H1 (cell line): ENCODE results near the gene DHCR24. TPM values are rescaled to one million over a fixed set of nuclear protein-coding genes. Genes with fewer than 3 reads are reported as not detected.

Experiments
- CTCF ChIA-PET: fragments of 300-600 bp; sonication (Branson Sonifier 250); formaldehyde crosslinking; loops from one replicate; lab custom pipeline; 2021; ENCODE audit not compliant: partially characterized antibody; lab: Charles Lee
- POLR2A ChIA-PET: fragments of 300-600 bp; sonication (Branson Sonifier 250); formaldehyde crosslinking; loops from one replicate; lab custom pipeline; 2021; ENCODE audit warnings: inconsistent platforms; ENCODE audit not compliant: partially characterized antibody; lab: Charles Lee
- DNase-seq, 2 experiments: peaks; one replicate each; pipeline versions ENCODE4 v3.0.0 to v3.0.0-alpha.2; 2010 to 2022; ENCODE audit warnings: low spot score in 2 of 2, low read depth in 1 of 2, mixed read lengths in 1 of 2
- FAIRE-seq: peaks from 2 replicates; lab custom pipeline; 2011; peaks lifted over from hg19 to GRCh38; lab: Jason Lieb, UNC
- H2AFZ ChIP-seq: 2 replicates; pipeline ENCODE4 v1.8.1; 2012; ENCODE audit warnings: low read length, inconsistent platforms
- H2AK5ac ChIP-seq: 2 replicates; pipeline ENCODE4 v1.6.1; 2013; ENCODE audit warnings: low read depth, low read length
- H2BK120ac ChIP-seq: replicated peaks from 2 replicates; pipeline ENCODE3; 2013; ENCODE audit warnings: low read depth, low read length, inconsistent platforms
- H2BK12ac ChIP-seq: 2 replicates; pipeline ENCODE4 v1.6.1; 2013; ENCODE audit warnings: low read depth, low read length
- H2BK15ac ChIP-seq: 2 replicates; pipeline ENCODE4 v1.6.1; 2013; ENCODE audit warnings: low read length
- H2BK20ac ChIP-seq: 2 replicates; pipeline ENCODE4 v1.6.1; 2013; ENCODE audit warnings: low read length
- H2BK5ac ChIP-seq: 2 replicates; pipeline ENCODE4 v1.6.1; 2013; ENCODE audit warnings: low read depth, low read length
- H3K14ac ChIP-seq: 2 replicates; pipeline ENCODE4 v1.6.1; 2013; ENCODE audit warnings: inconsistent platforms; ENCODE audit not compliant: insufficient read length
- H3K18ac ChIP-seq: 2 replicates; pipeline ENCODE4 v1.6.1; 2013; ENCODE audit warnings: low read length; ENCODE audit errors: extremely low read depth
- H3K23ac ChIP-seq: 2 replicates; pipeline ENCODE4 v1.6.1; 2013; ENCODE audit warnings: inconsistent platforms; ENCODE audit not compliant: insufficient read length
- H3K23me2 ChIP-seq: 2 replicates; pipeline ENCODE4 v1.6.1; 2013; ENCODE audit warnings: low read depth, low read length
- H3K27ac ChIP-seq: 2 replicates; pipeline ENCODE4 v1.6.1; 2011; ENCODE audit warnings: low read depth, low read length, inconsistent platforms
- H3K27me3 ChIP-seq, 4 experiments: replicated peaks in 1 of 4; 1 replicate in 1 of 4; 2 replicates in 3 of 4; pipeline versions ENCODE4 v1.6.1 to v1.8.1; 2011 to 2013; ENCODE audit warnings: low read length in 3 of 4, mild to moderate bottlenecking in 3 of 4, inconsistent platforms in 2 of 4, mixed read lengths in 2 of 4, moderate library complexity in 1 of 4; ENCODE audit not compliant: control insufficient read depth in 3 of 4, insufficient read depth in 3 of 4; ENCODE audit errors: extremely low read depth in 1 of 4
- H3K36me3 ChIP-seq, 4 experiments: 2 replicates each; pipeline versions ENCODE4 v1.6.1 to v1.8.1; 2011 to 2013; ENCODE audit warnings: mild to moderate bottlenecking in 4 of 4, low read length in 3 of 4, moderate library complexity in 2 of 4, control low read depth in 1 of 4, inconsistent platforms in 1 of 4; ENCODE audit not compliant: insufficient read depth in 4 of 4, control insufficient read depth in 2 of 4
- H3K4ac ChIP-seq: replicated peaks from 2 replicates; pipeline ENCODE3; 2013; ENCODE audit warnings: low read length, low read depth, mixed read lengths, inconsistent platforms; ENCODE audit not compliant: insufficient read length
- H3K4me1 ChIP-seq, 4 experiments: replicated peaks in 1 of 4; 1 replicate in 1 of 4; 2 replicates in 3 of 4; pipeline versions ENCODE4 v1.6.1 to v1.8.1; 2011 to 2013; ENCODE audit warnings: low read length in 3 of 4, inconsistent platforms in 2 of 4, mixed read lengths in 1 of 4; ENCODE audit not compliant: insufficient read depth in 4 of 4, control insufficient read depth in 3 of 4
- H3K4me2 ChIP-seq, 2 experiments: 2 replicates each; pipeline versions ENCODE4 v1.6.1 to v1.8.1; 2011 to 2013; ENCODE audit warnings: low read depth in 2 of 2, low read length in 2 of 2, control low read depth in 1 of 2, inconsistent platforms in 1 of 2, mild to moderate bottlenecking in 1 of 2; ENCODE audit not compliant: insufficient read depth in 1 of 2
- H3K4me3 ChIP-seq, 4 experiments: fragments of 200-600, 300-600 bp in 1 of 4; sonication (generic), shearing (Covaris generic), sonication (Bioruptor Twin) in 1 of 4; 2 replicates each; pipeline versions ENCODE4 v1.5.1 to v1.8.1; 2011 to 2016; ENCODE audit warnings: low read length in 4 of 4, low read depth in 3 of 4, control low read depth in 2 of 4, inconsistent platforms in 2 of 4, mild to moderate bottlenecking in 2 of 4, mixed read lengths in 1 of 4, moderate library complexity in 1 of 4; ENCODE audit not compliant: insufficient read depth in 2 of 4; ENCODE audit errors: extremely low read depth in 1 of 4
- H3K56ac ChIP-seq: replicated peaks from 2 replicates; pipeline ENCODE3; 2013; ENCODE audit warnings: low read depth, mild to moderate bottlenecking, mixed read lengths, low read length, inconsistent platforms; ENCODE audit not compliant: insufficient read length
- H3K79me1 ChIP-seq: 2 replicates; pipeline ENCODE4 v1.6.1; 2013; ENCODE audit warnings: low read depth, low read length, control low read depth
- H3K79me2 ChIP-seq, 2 experiments: 2 replicates each; pipeline versions ENCODE4 v1.6.1 to v1.8.1; 2012 to 2013; ENCODE audit warnings: low read length in 2 of 2, mild to moderate bottlenecking in 2 of 2, inconsistent platforms in 1 of 2; ENCODE audit not compliant: insufficient read depth in 2 of 2, control insufficient read depth in 1 of 2
- H3K9ac ChIP-seq, 4 experiments: replicated peaks in 1 of 4; 1 replicate in 1 of 4; 2 replicates in 3 of 4; pipeline versions ENCODE4 v1.6.1 to v1.8.1; 2011 to 2013; ENCODE audit warnings: low read depth in 3 of 4, low read length in 3 of 4, control low read depth in 2 of 4, mild to moderate bottlenecking in 2 of 4, moderate library complexity in 2 of 4, inconsistent platforms in 1 of 4; ENCODE audit errors: extremely low read depth in 1 of 4
- H3K9me3 ChIP-seq, 2 experiments: 2 replicates each; pipeline versions ENCODE4 v1.6.1 to v1.8.1; 2012 to 2013; ENCODE audit warnings: mild to moderate bottlenecking in 2 of 2, moderate library complexity in 2 of 2, control low read depth in 1 of 2, inconsistent platforms in 1 of 2, low read depth in 1 of 2, low read length in 1 of 2, mixed read lengths in 1 of 2; ENCODE audit not compliant: insufficient read depth in 2 of 2
- H4K20me1 ChIP-seq, 2 experiments: replicated peaks in 1 of 2; 2 replicates each; pipeline versions ENCODE3 to v1.8.1; 2011 to 2013; ENCODE audit warnings: inconsistent platforms in 2 of 2, low read length in 2 of 2, mild to moderate bottlenecking in 1 of 2; ENCODE audit not compliant: insufficient read depth in 2 of 2, control insufficient read depth in 1 of 2
- H4K5ac ChIP-seq: 2 replicates; pipeline ENCODE4 v1.6.1; 2013; ENCODE audit warnings: low read length, low read depth, mixed read lengths, inconsistent platforms; ENCODE audit not compliant: insufficient read length
- H4K8ac ChIP-seq: 2 replicates; pipeline ENCODE4 v1.8.0; 2013; ENCODE audit warnings: mild to moderate bottlenecking, moderate library complexity, low read length, inconsistent platforms; ENCODE audit not compliant: insufficient read depth; ENCODE audit errors: extremely low read depth
- H4K91ac ChIP-seq: replicated peaks from 2 replicates; pipeline ENCODE3; 2013; ENCODE audit warnings: low read length, mixed read lengths, inconsistent platforms; ENCODE audit not compliant: insufficient read length
- BRCA1 ChIP-seq: IDR thresholded peaks from 2 replicates; pipeline ENCODE4 v1.6.1; 2012; ENCODE audit warnings: low read depth, low read length, improper control_type of control experiment
- CTBP2 ChIP-seq: IDR thresholded peaks from 2 replicates; pipeline ENCODE4 v1.7.0; 2011; ENCODE audit warnings: borderline replicate concordance, mild to moderate bottlenecking, moderate library complexity, mixed read lengths, low read length; ENCODE audit not compliant: insufficient read depth, insufficient read length
- EP300 ChIP-seq, 2 experiments: IDR thresholded peaks; 1 replicate in 1 of 2; 2 replicates in 1 of 2; pipeline ENCODE4 v1.6.1; 2011 to 2012; ENCODE audit warnings: low read depth in 2 of 2, low read length in 2 of 2, mild to moderate bottlenecking in 2 of 2, borderline replicate concordance in 1 of 2, inconsistent platforms in 1 of 2, moderate library complexity in 1 of 2
- HDAC2 ChIP-seq, 2 experiments: fragments of 300-600 bp in 1 of 2; sonication (generic) in 1 of 2; IDR thresholded peaks; 2 replicates each; pipeline ENCODE4 v1.6.1; 2011 to 2012; ENCODE audit warnings: low read depth in 2 of 2, low read length in 2 of 2, mild to moderate bottlenecking in 2 of 2, moderate library complexity in 2 of 2, borderline replicate concordance in 1 of 2, inconsistent platforms in 1 of 2
- HDAC6 ChIP-seq: IDR thresholded peaks from one replicate; pipeline ENCODE4 v1.7.1; 2012; ENCODE audit warnings: low read depth, mild to moderate bottlenecking, inconsistent platforms, low read length, moderate library complexity
- RBBP5 ChIP-seq: IDR thresholded peaks from 2 replicates; pipeline ENCODE4 v1.7.1; 2012; ENCODE audit warnings: low read depth, mild to moderate bottlenecking, inconsistent platforms, low read length, moderate library complexity, borderline replicate concordance
- SIX5 ChIP-seq: IDR thresholded peaks from 2 replicates; pipeline ENCODE4 v1.6.1; 2011; ENCODE audit warnings: mild to moderate bottlenecking, low read depth, low read length
- TAF7 ChIP-seq: optimal IDR thresholded peaks from 2 replicates; pipeline ENCODE3; 2011; ENCODE audit warnings: low read depth, mild to moderate bottlenecking, inconsistent platforms, low read length, moderate library complexity, borderline replicate concordance
- TBP ChIP-seq: IDR thresholded peaks from 2 replicates; pipeline ENCODE4 v1.6.1; 2011; ENCODE audit warnings: low read depth, low read length, improper control_type of control experiment
- WGBS, 2 experiments: shearing (Covaris generic) in 1 of 2; methylation state at CpG; one replicate each; pipeline versions ENCODE4 v1.1.6 to v1.1.7; 2013 to 2015; ENCODE audit warnings: low lambda C conversion rate in 2 of 2, mixed read lengths in 2 of 2, inconsistent platforms in 1 of 2, low coverage in 1 of 2, missing lambda C conversion rate in 1 of 2; ENCODE audit not compliant: insufficient replicate concordance in 2 of 2, insufficient coverage in 1 of 2, insufficient read length in 1 of 2; ENCODE audit errors: extremely low coverage in 1 of 2, missing lambda C conversion rate in 1 of 2; 5-methylcytosine and 5-hydroxymethylcytosine counted together
- polyA plus RNA-seq, 7 experiments: library from polyadenylated mRNA; depleted of rRNA in 3 of 7; stranded (reverse) in 5 of 7; unstranded in 2 of 7; fragments of >200 nt in 5 of 7; fragments of 200-250 nt in 2 of 7; gene quantifications; 1 replicate in 5 of 7; 2 replicates in 1 of 7; 4 replicates in 1 of 7; pipeline versions ENCODE4 v1.2.1 to v1.2.3, GENCODE V29; 2011 to 2013; ENCODE audit warnings: missing spikeins in 2 of 7, mixed read lengths in 2 of 7
- total RNA-seq: library from RNA; stranded (reverse); fragmentation: NEBNext Ultra II Directional; extraction: Animal tissue kit (Norgen Biotek cat#: 25700); gene quantifications from 2 replicates; pipeline ENCODE4 v1.2.1, GENCODE V29; 2021
- TF ChIP-seq, protein P1 (sequence below), 3 experiments: IDR thresholded peaks; 1 replicate in 2 of 3; 2 replicates in 1 of 3; pipeline versions ENCODE4 v1.5.1 to v1.6.1; 2011; ENCODE audit warnings: low read length in 3 of 3, mild to moderate bottlenecking in 3 of 3, inconsistent platforms in 2 of 3, low read depth in 1 of 3, moderate library complexity in 1 of 3; ENCODE audit not compliant: insufficient read depth in 1 of 3; ENCODE audit errors: control extremely low read depth in 1 of 3

The DHCR24 gene
- total and polyA plus RNA-seq, 2 of the 8 experiments (the other 6 are each of a cell fraction or from before 2014, with no cell fraction given) = 370 to 419 TPM

- H2BK20ac ChIP-seq = no peak overlapping the region
- H4K20me1 ChIP-seq = no peaks in the 10 kb centered on the region
- no peak overlapping the region for H4K5ac ChIP-seq
- no peak for DNase-seq
- no peak overlapping the region for H2BK15ac ChIP-seq
- H3K36me3 ChIP-seq = no peaks in the 10 kb centered on the region
- no peak overlapping the region for H2BK12ac ChIP-seq
- WGBS, 2 experiments = 59% methylated on average over 2 of the region's 2 CpGs; no CpG with 5 or more reads in 1 of the 2 experiments
- no peak overlapping the region for H2BK5ac ChIP-seq
- H3K18ac ChIP-seq = no peak overlapping the region
- ChIA-PET POLR2A (interaction anchor here (1.4 kb wide), 1 partner anchor 18 kb away, joined by 6 read pairs; the partner anchor contains the start of gene DHCR24), CTCF (interaction anchor here (0.6 to 1.7 kb wide), 4 partner anchors 41 to 113 kb away, joined by 3 to 6 read pairs (median 5); no protein-coding TSS in a partner anchor)
- no peak overlapping the region for H3K56ac ChIP-seq
- H3K4me1 ChIP-seq = peaks cover 0 to 3% (median under 1%) of the 10 kb centered on the region in 4 experiments; a peak in 1 of 7 replicates
- no peak overlapping the region for H3K4me3 ChIP-seq
- no peak overlapping the region for H2AFZ ChIP-seq
- H2AK5ac ChIP-seq = no peak overlapping the region
- no peak overlapping the region for H3K23ac ChIP-seq
- H3K4me2 ChIP-seq = no peak overlapping the region
- no peaks in the 10 kb centered on the region for H3K27me3 ChIP-seq
- no peaks in the 10 kb centered on the region for H3K23me2 ChIP-seq
- no peak for FAIRE-seq
- no peaks in the 10 kb centered on the region for H3K79me2 ChIP-seq
- H3K9ac ChIP-seq = no peak overlapping the region
- H4K91ac ChIP-seq = no peak overlapping the region
- no peaks in the 10 kb centered on the region for H3K9me3 ChIP-seq
- no peaks in the 10 kb centered on the region for H3K79me1 ChIP-seq
- H3K27ac ChIP-seq = no peak overlapping the region
- no peak overlapping the region for H3K4ac ChIP-seq
- no peak overlapping the region for H3K14ac ChIP-seq
- no peak overlapping the region for H2BK120ac ChIP-seq
- no peak overlapping the region for H4K8ac ChIP-seq
- TF ChIP-seq SIX5 = no peak
- no peak for TF ChIP-seq HDAC2 (IDR thresholded peaks at IDR 0.05; ENCODE audit: borderline replicate concordance in 1 of 2, low read depth in 2 of 2, low read length in 2 of 2)
- TF ChIP-seq CTBP2 = no peak
- no peak for TF ChIP-seq RBBP5
- TF ChIP-seq TBP = no peak
- TF ChIP-seq, protein P1, sequence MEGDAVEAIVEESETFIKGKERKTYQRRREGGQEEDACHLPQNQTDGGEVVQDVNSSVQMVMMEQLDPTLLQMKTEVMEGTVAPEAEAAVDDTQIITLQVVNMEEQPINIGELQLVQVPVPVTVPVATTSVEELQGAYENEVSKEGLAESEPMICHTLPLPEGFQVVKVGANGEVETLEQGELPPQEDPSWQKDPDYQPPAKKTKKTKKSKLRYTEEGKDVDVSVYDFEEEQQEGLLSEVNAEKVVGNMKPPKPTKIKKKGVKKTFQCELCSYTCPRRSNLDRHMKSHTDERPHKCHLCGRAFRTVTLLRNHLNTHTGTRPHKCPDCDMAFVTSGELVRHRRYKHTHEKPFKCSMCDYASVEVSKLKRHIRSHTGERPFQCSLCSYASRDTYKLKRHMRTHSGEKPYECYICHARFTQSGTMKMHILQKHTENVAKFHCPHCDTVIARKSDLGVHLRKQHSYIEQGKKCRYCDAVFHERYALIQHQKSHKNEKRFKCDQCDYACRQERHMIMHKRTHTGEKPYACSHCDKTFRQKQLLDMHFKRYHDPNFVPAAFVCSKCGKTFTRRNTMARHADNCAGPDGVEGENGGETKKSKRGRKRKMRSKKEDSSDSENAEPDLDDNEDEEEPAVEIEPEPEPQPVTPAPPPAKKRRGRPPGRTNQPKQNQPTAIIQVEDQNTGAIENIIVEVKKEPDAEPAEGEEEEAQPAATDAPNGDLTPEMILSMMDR (IDR thresholded peaks at IDR 0.05; ENCODE audit: control extremely low read depth in 1 of 3, insufficient read depth in 1 of 3, low read depth in 1 of 3, low read length in 3 of 3) = no peak
- no peak for TF ChIP-seq BRCA1
- TF ChIP-seq EP300 (IDR thresholded peaks at IDR 0.05; ENCODE audit: borderline replicate concordance in 1 of 2, low read depth in 2 of 2, low read length in 2 of 2) = no peak
- no peak for TF ChIP-seq TAF7
- no peak for TF ChIP-seq HDAC6
Observed at GRCh38 chr1:54904476-54905048, 17.6 kb upstream of the DHCR24 start.
